HG03060 (cell line): ENCODE measurements around the gene MAD1L1.
"Not testable (repeated sequence)": the region's sequence is repeated elsewhere in the genome, so short reads cannot be mapped to it uniquely, and the experiment has no call there.

Source experiments
- ATAC-seq: cut with Tn5 transposase; IDR thresholded peaks from one replicate; pipeline ENCODE4 v1.9.1; 2021; ENCODE audit warnings: low read depth, moderate number of reproducible peaks; ENCODE audit not compliant: unreplicated experiment

The MAD1L1 gene

DNA sequence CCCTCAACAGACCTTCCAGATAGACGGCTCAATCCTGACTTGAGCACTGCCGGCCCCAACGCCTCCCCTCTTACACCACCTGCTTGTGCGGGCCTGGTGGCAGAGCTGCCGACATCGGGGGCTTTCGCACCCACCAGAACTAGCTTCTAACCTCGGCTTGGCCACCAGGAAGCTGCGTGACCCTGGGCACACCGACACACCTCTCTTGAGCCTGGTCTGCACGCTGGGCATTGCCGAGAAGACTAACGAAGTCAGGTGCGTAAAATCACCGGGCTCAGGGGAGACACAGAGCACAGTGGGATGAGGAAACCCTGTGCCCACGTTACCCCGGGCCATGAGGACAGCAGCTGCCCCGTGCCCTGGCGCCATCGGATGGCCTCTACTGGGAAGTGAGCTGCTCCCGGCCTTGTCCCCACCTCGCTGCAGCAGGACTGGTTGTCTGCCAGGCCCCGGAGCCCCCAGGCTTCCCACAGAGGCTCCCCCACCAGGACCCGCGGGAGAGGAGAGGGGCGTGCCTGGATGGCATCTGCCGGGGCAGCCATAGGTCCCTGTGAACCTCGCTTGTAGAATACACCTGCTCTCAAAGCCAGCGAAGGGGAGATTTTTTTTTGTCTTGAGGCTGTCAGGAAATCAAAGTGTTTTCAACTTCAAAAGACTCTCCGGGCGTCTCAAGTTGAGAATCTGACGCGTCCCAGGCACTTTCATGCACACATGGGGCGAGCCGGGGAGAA, 408.4 kb downstream of the MAD1L1 start:
- ATAC-seq: not testable (repeated sequence)

DNA sequence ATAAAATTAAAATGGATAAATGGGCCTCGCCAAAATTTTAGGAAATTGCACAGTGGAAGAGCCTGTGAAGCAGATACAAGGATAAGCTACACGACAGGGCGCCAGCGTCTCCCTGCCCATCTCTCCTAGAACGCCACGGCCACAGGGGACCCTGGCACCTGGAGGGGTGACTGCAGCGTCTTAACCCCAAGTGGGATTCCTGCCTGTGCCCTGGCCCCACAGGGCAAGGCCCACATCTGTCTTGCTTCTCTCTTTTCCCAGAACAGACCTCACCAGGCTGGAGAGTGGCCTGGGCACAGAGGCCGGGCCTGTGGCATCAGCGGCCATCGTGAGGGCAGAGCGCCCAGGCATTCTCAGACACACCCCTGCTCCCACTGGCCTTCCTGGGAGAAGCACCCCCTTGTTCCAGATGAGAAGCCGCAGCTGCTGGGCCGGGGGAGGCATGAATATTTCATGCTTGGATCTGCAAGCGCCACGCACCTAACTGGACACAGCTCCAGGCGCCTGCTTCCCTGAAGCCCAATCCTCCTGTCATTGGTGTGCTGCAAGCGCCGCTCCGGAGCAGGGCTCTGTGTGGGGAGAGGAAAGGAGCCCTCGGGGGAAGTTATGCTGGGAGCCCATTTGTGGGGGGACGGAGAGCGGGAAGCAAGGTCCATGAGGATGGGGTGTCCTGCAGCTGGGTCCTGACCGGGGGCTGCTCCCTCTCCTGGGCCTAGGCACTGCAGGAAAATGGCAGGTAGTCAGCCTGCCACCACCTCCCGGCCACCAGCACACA, 409.2 kb downstream of the MAD1L1 start:
- no peak for ATAC-seq

DNA sequence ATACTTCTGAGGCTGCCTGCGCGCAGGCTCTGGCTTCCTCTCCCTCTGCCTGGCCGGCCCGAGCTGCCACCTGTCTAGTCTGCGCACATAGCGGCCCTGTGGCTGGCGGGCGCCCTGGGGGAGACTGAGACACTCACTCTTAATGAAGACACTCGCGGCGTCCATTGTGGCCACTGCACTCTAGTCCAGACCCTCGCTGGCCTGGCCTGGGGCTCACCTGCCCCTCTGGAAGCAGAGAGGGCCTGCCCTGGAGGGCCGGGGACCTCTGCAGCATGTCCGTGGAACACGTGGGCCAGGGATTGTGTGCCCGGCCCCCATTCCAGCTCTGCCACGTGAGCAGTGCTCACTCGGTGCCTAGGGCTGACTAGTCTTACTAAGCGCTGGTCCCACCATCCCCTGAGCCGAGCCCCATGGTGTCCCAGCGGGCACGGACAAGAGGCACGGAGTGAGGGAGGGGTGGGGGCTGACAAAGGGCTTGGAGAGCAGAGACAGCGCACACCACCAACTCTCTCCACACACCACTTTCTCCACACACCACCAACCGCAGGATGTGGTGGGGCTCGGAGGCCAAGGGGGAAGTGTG, 413.4 kb downstream of the MAD1L1 start:
- no peak for ATAC-seq

DNA sequence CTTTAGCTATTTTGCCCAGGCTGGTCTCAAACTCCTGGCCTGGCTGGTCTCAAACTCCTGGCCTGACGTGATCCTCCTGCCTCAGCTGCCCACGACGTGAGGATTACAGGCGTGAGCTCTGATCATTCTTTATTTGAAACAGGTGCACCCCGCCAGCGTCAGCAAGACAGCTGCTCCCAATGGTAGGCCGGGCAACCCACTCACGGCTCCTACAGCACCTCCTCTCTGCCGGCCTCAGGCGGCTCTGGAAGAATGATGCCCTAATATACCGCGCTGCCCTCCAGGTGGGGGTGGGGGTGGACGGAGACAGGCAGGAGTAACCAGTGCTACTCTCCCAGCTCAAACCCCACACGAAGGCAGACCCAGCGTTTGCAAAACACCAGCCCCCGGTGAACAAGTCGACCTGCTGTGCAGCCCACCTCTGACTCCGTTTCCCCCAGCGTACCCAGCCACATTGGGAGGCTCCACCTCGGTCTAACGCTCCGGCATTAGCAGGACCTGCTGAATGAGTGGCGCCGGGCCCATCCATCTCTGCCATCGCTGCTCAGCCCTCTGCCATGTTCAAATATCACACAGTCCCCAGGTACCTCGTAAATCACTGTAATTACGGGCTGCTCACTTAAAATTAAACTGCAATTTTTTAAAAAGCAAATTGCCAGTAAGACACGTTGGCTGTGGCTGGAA, 414.0 kb downstream of the MAD1L1 start:
- no peak for ATAC-seq

DNA sequence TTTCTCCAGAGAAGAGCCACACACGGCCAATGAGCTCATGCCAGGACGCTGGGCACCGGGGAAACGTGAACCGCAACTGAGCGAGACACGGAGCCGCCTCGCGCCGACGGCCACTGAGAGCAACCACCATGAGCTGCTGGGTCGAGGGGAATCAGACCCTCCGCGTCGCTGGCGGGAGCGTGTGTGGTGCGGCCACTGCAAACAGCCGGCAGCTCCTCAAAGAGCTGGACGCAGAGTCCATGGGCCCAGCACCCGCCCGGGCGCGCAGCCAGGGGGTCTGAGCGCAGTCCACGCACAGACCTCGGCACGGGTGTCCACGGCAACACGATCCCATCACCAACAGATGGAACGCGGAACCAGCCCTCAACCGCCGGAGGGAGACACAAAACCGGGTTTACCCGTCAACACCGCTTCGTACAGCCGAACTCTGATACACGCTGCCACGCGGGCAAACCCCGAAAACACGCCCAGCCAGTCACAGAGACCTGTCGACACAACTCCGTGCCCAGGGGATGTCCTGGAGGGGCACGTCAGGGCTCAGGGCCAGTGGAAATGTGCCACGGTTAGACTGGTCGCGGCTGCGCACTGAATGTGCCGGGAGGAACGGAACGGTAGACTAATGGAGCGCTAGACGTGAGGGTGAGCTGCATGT, 415.6 kb downstream of the MAD1L1 start:
- no peak for ATAC-seq

DNA sequence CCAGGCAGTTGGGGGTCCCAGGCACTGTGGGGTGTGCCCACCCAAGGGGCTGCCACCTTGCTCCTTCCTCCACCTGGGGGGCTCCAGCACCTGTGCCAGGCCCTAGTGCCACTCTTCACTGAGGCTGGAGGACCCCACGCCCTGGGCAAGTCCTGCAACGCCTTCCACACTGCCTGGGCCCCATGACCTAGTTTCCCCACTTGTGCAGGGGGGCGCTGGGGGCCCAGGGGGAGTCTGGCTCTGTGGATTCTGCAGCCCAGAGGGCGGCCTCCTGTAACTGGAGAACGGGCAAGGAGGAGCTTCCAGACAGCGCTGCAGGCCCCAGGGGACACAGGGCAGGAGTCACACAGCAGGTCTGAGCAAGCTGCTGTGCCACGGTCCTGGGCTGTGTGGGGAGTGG, 416.3 kb downstream of the MAD1L1 start:
- ATAC-seq: not testable (repeated sequence)

DNA sequence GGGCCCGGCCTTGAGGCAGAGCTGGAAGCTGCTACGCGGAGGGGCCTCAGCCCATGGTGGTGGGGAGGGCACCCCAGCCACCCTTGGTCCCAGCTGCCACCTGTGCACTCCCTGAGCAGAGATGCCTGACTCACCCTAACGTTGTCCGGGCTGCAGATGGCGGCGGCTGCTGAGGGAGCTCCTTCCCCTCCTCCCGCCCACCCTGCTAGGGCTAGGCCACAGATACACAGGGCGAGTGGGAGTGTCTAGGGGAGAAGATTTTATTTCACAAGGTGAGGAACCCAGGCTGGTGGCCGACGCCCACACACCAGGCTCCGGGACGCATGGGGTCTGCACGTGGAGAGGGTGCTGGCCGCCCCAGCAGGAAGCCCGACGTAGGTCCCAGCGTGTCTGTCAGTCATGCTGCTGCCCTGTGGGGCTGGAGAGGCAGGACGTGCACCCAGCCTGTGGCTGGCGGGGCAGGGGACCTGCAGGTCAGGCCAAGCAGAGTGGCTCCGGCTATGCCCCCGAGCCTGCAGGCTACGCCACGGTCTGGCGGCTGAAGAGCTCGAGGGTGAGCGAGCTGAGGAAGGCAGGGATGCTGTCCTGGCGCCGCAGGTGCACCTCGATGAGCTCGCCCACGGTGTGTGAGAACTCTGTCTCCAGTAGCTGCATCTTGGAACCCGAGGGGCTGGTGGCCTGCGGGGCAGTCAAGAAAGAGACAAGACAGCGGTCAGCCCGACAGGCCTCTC, 417.0 kb downstream of the MAD1L1 start:
- ATAC-seq: not testable (repeated sequence)

DNA sequence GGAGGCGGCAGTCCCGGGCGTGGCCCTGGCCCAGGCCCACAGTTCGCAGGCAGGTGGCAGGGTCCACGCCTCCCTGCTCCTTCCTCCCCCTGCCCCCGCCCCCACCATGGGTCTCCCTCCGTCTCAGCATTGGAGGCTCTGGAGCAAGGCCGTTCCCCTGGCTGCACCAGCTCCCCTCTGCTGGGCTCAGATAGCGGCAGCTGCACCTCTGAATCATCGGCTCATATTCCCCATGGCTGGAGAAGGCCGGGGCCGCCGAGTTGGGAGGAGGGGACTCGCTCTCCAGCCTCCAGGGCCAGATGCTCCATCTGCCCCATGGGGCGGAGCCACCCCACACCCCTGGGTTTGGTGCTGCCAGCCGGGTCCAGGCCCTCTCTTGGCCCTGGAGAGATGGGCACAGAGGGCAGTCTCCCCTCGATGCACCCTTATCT, 417.7 kb downstream of the MAD1L1 start:
- no peak for ATAC-seq

DNA sequence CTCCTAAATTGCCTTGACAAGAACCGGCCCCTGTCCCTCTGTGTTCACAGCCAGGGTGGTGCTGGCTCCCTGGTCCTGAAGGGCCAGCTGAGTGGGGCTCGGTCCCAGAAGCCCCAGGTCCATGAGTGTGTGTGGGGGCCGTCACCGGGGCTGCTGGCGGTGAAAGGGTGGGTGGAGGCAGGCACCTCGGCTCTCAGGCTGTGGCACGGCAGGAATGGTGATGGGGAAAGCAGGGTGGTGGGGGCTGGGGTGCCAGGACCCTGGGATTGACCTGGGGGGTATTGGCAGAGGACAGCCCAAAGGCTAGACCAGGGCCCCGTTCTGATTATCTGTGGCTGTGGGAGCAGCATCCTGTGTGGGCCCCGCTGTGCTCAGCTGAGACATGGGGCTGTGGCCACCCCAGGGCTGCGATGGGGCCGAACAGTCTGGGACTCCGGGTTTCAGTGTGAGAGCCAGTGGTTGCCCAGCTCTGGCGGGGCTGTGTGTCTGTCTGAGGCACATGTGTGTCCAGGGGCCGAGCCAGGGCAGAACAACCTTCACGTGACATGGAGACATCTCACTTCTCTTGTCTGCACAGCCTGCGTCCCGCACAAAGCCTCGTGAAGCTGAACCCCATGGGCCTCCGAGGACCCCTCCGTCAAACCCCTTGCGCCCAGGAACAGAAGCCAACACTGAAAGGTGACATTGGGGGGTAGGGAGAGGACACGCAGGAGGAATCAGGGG, 418.5 kb downstream of the MAD1L1 start:
- no peak for ATAC-seq

DNA sequence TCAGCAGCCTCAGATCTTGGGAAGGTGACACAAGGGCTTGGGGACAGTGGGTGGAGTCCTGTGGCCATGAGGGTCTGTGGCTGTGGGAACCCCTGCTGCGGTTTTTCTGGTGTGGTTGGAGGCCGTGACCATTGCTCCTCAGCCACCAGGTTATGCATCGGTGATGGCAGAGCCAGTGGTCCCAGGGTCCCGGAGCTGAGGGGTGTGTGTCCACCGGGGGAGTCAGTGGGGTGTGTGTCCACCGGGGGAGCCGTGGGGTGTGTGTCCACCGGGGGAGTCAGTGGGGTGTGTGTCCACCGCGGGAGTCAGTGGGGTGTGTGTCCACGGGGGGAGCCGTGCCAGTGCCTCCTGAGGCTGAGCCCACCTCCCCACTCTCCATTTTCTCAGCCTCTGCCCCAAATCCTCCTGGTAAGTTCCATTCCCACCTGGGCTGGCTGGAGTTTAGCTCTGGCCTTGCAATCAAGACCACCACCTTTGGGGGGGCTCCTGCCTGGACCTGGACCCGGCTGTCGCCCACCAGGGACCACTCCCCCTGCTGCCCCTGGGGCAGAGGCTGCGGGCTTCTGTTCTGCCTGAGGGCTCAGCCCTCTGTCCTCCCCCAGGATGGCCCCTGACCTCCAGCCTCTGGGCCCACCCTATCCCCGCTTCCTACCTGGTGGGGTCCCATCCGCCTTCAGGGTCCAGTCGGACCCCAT, 419.2 kb downstream of the MAD1L1 start:
- no peak for ATAC-seq

DNA sequence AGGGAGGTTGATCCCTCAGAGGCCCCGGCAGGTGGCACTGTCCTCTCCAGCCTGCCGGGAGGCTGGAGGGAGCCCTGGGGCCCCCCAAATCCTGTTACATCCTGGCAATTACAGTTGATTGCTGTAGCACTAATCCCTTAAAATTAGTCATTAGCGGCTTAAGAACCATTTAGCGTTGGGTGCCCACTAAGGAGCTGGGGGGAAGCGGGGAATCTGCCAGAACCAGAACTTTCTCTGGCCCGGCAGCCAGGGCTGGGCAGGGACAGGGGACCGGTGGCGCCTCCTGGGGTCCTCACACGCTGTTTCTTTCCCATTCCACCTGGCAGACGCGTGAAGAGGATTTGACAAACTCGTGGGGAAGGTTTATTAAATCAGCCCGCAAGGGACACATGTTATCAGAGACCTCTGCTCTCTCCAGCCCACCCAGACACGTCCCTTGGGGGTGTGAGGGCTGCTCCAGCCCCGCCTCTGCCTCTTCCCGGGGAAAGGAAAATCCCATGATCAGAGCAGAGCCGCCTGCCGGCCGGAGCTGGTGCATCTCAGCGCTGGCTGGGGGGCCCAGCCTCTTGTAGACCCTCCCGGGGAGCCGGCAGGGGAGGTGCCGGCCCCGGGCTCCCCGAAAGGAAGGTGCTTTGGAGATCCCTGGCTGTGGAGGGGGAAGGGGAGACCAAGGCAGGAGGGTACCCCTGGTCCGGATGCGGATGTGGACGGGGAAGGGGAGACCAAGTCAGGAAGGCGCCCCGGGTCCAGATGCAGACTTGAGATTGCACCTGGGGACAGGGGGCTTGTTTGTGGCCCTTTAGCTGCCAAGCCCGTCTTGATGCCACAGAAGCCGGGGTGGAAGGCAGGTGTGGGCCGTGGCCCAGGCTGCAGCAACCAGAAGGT, 420.0 kb downstream of the MAD1L1 start:
- no peak for ATAC-seq

DNA sequence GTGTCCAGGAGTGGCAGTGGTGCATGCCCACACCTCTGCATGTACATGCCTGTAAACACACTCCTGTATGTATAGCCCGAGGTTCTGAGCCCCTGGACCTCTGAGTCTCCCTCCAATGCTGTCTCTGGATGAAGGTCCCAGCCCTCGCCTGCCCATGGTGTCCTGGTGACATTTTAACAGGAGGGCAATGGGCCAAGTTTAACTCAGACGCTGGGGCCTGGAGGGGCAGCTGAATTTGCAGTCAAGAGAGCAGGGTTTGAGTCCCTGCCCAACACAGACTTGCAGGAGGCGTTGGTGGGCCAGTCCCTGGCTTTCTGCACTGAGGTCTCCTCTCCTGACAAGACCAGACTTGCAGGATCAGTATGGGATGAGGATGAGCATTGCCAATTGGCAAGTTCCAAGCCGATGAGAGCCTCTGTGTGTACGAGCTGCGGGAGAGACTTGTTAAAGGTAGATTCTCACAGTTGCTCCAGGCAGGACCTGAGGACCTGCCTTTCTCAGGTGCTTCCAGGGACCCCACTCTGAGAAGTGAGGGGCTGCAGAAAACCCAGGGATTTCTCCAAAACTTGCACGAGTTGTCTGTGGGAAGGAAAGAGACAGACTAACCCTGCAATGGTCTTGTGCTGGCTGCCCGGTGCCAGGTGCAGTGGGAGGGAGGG, 420.8 kb downstream of the MAD1L1 start:
- ATAC-seq: no peak

DNA sequence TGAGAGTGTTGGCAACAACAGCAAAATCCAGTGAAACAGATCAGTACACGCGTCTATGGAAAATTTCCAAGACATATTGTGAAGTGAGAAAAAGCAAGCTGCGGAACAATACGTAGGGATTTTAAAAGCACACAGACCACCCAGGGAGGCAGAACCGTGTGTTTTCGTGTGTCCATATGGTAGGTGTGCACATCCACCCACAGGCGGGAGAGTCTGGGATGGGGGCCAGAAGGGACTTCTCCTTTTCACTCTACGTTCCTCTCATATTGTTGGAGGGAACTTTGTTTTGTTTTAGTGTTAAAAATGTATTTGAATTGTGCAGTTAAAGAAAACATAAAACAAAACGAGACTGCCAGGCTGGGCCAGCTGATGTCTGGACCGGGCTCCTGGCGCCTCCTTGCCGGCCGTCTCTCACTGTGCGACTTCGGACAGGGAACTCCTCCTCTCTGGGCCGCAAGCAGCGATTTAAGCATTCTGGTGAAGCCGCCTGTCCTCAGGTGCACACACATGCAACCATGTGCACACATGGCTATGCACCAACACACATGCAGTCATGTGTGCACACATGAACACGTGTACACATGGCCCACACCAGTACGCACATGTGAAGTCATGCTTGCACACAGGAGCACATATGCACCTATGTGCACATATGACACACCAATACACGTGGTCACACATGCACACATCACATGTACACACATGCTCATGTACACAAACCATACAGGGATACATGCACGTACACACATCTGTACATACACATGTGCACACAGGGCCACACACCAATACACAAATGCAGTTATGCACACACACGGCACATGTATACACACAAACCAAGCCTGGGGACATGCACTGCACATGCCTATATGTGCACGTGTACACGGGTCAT, 421.5 kb downstream of the MAD1L1 start:
- no peak for ATAC-seq

DNA sequence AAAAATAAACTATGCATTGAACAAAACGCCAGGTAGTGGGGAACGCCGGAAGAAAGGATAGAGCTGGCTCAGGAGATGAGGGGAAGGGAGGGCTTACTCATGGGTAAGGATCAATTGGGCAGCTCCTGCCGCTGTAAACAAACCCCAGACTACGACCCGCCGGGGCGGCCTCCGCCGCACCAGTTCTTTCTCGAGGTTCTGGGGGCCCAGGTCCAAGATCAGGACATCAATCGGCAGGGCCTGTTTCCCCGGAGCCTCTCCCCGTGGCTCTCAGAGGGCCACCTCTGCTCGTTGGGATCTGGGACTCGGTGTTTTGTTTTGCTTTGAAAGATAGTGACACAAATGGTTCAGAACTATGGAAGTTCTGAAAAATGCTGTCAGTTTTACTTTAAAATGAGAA, 422.2 kb downstream of the MAD1L1 start:
- no peak for ATAC-seq

DNA sequence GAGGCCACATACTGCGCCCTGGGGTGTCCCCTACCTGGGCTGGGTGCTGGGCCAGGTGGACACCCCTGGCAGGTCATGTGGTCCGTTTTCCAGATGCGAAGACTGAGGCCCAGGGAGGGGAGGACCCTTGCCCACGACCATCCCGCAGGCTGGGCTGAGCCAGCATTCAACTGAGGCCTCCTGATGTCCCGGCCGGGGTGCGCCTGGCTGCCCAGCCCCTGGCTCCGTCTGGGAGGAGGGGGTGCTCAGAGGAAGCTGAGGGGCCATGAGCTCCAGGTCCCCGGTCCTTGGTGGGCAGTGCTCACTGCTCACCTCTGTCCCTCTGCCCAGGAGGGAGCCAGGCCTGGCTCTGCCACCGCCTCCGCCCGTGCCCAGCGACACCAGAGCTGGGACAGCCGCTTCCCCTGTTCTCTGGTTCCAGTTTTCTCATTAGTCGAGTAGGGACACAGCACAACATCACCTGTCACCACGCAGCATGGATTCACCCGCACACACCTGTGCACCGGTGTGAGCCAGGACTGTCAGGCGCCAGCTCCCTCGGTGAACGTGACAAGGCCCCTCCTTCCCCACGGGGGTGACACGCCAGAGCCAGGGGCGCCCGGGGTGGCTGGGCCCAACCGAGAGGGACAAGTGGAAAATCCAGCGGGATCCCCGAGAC, 423.0 kb downstream of the MAD1L1 start:
- ATAC-seq: no peak

DNA sequence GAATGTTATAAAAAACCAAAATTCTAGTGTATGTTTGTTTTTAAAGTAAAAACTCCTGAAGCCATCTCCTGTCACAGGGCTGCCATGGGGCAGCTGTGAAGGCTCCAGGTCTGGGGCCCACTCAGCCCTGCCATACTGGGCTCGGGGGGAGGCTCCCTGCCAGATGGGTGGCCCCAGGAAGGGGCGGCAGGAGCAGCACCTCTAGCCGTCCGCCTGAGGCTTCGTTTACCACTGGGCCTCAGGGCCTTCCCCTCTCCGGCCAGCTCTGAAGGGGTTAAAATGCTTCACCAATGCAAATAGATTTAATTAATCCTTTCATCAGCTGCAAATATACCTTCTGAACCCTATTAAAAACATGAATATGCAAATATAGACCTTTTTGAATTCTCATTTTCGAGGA, 423.7 kb downstream of the MAD1L1 start:
- no peak for ATAC-seq
